ENCODE data around the gene PTTG1IP.
"Not testable (repeated sequence)": the region's sequence is repeated elsewhere in the genome, so short reads cannot be mapped to it uniquely, and the experiment has no call there.

PTTG1IP gene

GRCh38 chr21:44918581-44919033, 45.1 kb upstream of the PTTG1IP start:
- TF ChIP-seq CTCF (IDR thresholded peaks at IDR 0.05; ENCODE audit: control insufficient read depth, extremely low read depth, insufficient read depth) = no peak
- DNase-seq (ENCODE audit: low read depth) = no peak
- no peak overlapping the region for H3K4me3 ChIP-seq (ENCODE audit: low read depth, low read length)

- no peak for TF ChIP-seq CTCF (IDR thresholded peaks at IDR 0.05; ENCODE audit: control insufficient read depth, extremely low read depth, insufficient read depth)
- H3K4me3 ChIP-seq (ENCODE audit: low read depth, low read length) = no peak overlapping the region
- no peak for DNase-seq (ENCODE audit: low read depth)
Measured at GRCh38 chr21:44918107-44918470, 44.6 kb upstream of the PTTG1IP start.

- no peak for TF ChIP-seq CTCF (IDR thresholded peaks at IDR 0.05; ENCODE audit: control insufficient read depth, extremely low read depth, insufficient read depth)
- H3K4me3 ChIP-seq (ENCODE audit: low read depth, low read length) = no peak overlapping the region
- DNase-seq (ENCODE audit: low read depth) = no peak
Measured at GRCh38 chr21:44917446-44918106, 44.1 kb upstream of the PTTG1IP start.

- no peak overlapping the region for H3K4me3 ChIP-seq (ENCODE audit: low read depth, low read length)
- DNase-seq (ENCODE audit: low read depth) = no peak
- TF ChIP-seq CTCF (IDR thresholded peaks at IDR 0.05; ENCODE audit: control insufficient read depth, extremely low read depth, insufficient read depth) = no peak
Measured at GRCh38 chr21:44916965-44917364, 43.5 kb upstream of the PTTG1IP start.

- H3K4me3 ChIP-seq (ENCODE audit: low read depth, low read length) = no peak overlapping the region
- DNase-seq (ENCODE audit: low read depth) = no peak
- no peak for TF ChIP-seq CTCF (IDR thresholded peaks at IDR 0.05; ENCODE audit: control insufficient read depth, extremely low read depth, insufficient read depth)
Measured at GRCh38 chr21:44914176-44914874, 40.8 kb upstream of the PTTG1IP start.

- no peak for DNase-seq (ENCODE audit: low read depth)
- H3K4me3 ChIP-seq (ENCODE audit: low read depth, low read length) = no peak overlapping the region
- TF ChIP-seq CTCF (IDR thresholded peaks at IDR 0.05; ENCODE audit: control insufficient read depth, extremely low read depth, insufficient read depth) = no peak
Measured at GRCh38 chr21:44913425-44914175, 40.1 kb upstream of the PTTG1IP start.

- not testable (repeated sequence) for DNase-seq (ENCODE audit: low read depth); H3K4me3 ChIP-seq (ENCODE audit: low read depth, low read length)
Measured at GRCh38 chr21:44912506-44913412, 39.3 kb upstream of the PTTG1IP start.

Measured in LNCaP clone FGC (cell line).